Epithelial cell of proximal tubule (primary cell): Measurements from ENCODE around the gene TTLL12. TPM values are rescaled to one million over a fixed set of nuclear protein-coding genes. Genes with fewer than 3 reads are reported as not detected.

Experiments
- DNase-seq: peaks from one replicate; pipeline ENCODE4 v3.0.0-alpha.2; 2011; ENCODE audit warnings: low read depth
- H3K4me3 ChIP-seq: 2 replicates; pipeline ENCODE4 v1.5.1; 2011; ENCODE audit warnings: low read depth, mild to moderate bottlenecking, low read length
- CTCF ChIP-seq: conservative IDR thresholded peaks from 2 replicates; pipeline ENCODE4 v1.5.1; 2012; ENCODE audit warnings: low read depth, mild to moderate bottlenecking, low read length
- total RNA-seq: library from RNA; depleted of rRNA; stranded (reverse); fragments of >200 nt; gene quantifications from 2 replicates; pipeline ENCODE4 v1.2.3, GENCODE V29; 2015

TTLL12 gene
- total RNA-seq, 1 donor from 2014 or later: 91.8 TPM

DNA sequence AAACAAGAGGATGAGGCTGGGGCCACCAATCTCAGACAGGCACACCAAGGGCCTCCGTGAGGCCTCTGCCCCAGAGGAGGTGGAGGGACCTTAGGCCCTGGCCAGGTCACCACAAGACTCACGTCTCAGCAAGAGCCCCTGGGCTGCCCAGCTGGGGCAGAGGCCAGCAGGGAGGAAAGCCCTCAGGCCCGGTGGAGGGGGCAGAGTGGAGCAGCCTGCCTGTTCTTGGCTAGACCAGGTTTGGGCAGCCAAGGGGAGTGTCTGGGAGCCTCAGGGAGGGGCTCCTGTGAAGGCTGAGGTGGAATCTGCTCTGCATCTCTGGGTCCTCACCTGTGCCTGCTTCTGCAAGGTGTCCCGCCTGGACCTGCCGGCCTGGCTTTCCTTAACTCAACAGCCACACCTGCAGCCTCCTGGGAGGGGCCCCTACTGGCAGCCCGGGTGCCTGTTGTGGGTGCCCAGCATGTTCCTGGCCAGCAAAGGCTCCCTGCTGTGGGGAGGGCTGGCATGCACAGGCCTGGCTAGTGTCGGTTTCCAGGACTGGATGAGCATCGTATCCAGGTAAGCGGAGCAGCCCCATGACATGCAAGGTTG is 11.9 kb downstream of the TTLL12 start:
- H3K4me3 ChIP-seq: no peak overlapping the region
- no peak for DNase-seq
- TF ChIP-seq CTCF: no peak

GRCh38 chr22:43173976-43174720 is 12.8 kb downstream of the TTLL12 start:
- TF ChIP-seq CTCF: no peak
- no peak for DNase-seq
- H3K4me3 ChIP-seq: no peak overlapping the region

GRCh38 chr22:43173566-43173965 is 13.4 kb downstream of the TTLL12 start:
- no peak for DNase-seq
- TF ChIP-seq CTCF: no peak

GRCh38 chr22:43172191-43172590 is 14.7 kb downstream of the TTLL12 start:
- no peak for TF ChIP-seq CTCF

More at GRCh38 chr22:43173566-43173965, 13.4 kb downstream of the TTLL12 start:
- no peak overlapping the region for H3K4me3 ChIP-seq

DNA sequence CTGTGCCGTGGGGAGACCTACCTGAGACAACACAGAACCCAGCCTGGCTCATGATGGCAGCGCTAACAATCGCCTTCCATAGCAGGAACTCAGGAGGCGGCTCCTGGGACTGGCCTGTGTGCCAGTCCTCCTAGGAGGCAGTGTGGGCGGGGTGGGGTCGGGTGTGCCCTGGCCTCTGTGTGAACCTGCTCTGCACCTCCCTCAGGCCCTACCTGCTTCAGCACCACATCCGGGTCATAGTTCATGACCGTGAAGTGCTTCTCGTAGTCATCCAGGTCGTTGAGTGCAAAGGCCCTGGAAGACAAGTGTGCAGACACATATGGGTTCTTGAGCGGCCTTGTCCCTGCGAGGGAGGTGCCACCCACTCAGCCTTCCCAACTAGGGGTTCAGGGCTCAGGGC is 15.3 kb downstream of the TTLL12 start:
- H3K4me3 ChIP-seq: no peak overlapping the region
- TF ChIP-seq CTCF: no peak
- DNase-seq: no peak

More at GRCh38 chr22:43172191-43172590, 14.7 kb downstream of the TTLL12 start:
- DNase-seq: no peak
- H3K4me3 ChIP-seq: no peak overlapping the region

- no peak for TF ChIP-seq CTCF
- DNase-seq: no peak
- H3K4me3 ChIP-seq: no peak overlapping the region
Measured at GRCh38 chr22:43171019-43171491, 15.9 kb downstream of the TTLL12 start.

DNA sequence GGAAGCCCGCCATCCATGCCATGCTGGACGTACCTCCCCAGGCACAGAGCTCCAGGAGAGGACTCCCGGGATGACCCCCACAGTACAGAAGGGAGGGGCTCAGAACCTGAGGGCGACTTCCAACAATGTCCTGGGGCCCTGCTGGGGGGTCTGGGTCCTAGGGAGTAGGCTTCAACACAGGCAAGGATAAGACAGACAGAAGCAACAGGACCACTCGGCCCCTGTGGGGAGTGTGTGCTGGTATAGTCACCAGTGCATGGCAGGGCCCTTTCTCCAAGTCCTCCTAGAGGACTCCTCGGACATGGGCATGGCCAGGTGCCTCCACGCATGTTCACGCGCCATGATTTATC is 16.8 kb downstream of the TTLL12 start:
- DNase-seq: no peak
- TF ChIP-seq CTCF: no peak

More for the DNA sequence above, 16.8 kb downstream of the TTLL12 start:
- no peak overlapping the region for H3K4me3 ChIP-seq
